LNCaP clone FGC (cell line): ENCODE data around the gene CCDC136.

ENCODE experiments used
- DNase-seq: peaks from one replicate; pipeline ENCODE4 v3.0.0-alpha.2; 2011; ENCODE audit warnings: low read depth
- H3K4me3 ChIP-seq: 2 replicates; pipeline ENCODE4 v1.5.1; 2011; ENCODE audit warnings: mild to moderate bottlenecking, low read depth, low read length, control low read depth
- CTCF ChIP-seq: IDR thresholded peaks from 2 replicates; pipeline ENCODE4 v1.5.1; 2012; ENCODE audit warnings: mild to moderate bottlenecking; ENCODE audit not compliant: control insufficient read depth, insufficient read depth; ENCODE audit errors: extremely low read depth

The CCDC136 gene

GRCh38 chr7:128871050-128871449 lies 79.3 kb downstream of the CCDC136 start:
- DNase-seq = no peak
- TF ChIP-seq CTCF = no peak
- H3K4me3 ChIP-seq = no peak overlapping the region
